Measurements from ENCODE around the gene DMD.
A peak's percentile ranks its signal among the peaks of the same experiment; 100 is the strongest.

Gene DMD

DNA sequence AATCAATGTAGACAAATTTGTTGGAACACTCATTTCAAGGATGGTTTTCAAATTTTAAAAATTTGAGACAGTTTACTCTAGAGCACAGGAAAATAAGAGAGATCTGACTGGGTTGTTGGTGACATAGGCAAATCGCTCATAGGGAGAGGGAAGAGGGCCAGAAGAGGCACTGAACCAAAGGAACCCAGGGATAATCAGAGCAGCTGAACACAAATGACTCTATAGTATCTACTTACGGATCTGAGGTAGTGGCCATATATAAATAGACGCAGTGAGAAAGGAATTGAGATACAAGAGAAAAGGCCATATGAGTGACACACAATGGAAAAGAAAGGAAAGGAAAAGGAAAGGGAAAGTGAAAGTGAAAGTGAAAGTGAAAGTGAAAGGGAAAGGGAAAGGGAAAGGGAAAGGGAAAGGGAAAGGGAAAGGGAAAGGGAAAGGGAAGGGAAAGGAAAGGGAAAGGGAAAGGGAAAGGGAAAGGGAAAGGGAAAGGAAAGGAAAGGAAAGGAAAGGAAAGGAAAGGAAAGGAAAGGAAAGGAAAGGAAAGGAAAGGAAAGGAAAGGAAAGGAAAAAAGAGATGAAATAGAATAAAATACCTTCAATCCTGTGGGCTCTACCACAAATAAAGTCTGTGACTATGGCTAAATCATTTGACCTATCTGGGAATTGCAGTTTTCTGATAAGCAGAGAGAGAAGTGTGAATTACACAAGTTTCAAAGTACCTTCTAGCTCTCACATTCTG lies 759.2 kb downstream of the DMD start:
- no peak overlapping the region for H3K4me3 ChIP-seq (ENCODE audit: control insufficient read depth in 1 of 7, extremely low read depth in 1 of 7, insufficient read depth in 4 of 7, low read depth in 2 of 7, low read length in 6 of 7)
- peaks cover 0 to 2% (median 0%) of the 10 kb centered on the region in 5 experiments for H3K27me3 ChIP-seq (replicated peaks in 2 of 5; ENCODE audit: control insufficient read depth in 4 of 5, insufficient read depth in 5 of 5, low read length in 4 of 5)
- CTCF ChIA-PET, result no interaction called here
- no peaks in the 10 kb centered on the region for H3K9me3 ChIP-seq (ENCODE audit: control extremely low read depth in 1 of 5, control insufficient read depth in 4 of 5, insufficient read depth in 2 of 5, low read depth in 1 of 5, low read length in 4 of 5)
- no peaks in the 10 kb centered on the region for H3K4me1 ChIP-seq (ENCODE audit: control extremely low read depth in 1 of 4, control insufficient read depth in 4 of 4, insufficient read depth in 4 of 4, low read length in 3 of 4)
- POLR2A ChIA-PET, result no interaction called here
- DNase-seq, result peak in 1 of 3 donors; percentile 2
- WGBS (ENCODE audit: insufficient coverage), result 91% methylated on average over 2 of the region's 3 CpGs
- no peaks in the 10 kb centered on the region for H3K36me3 ChIP-seq (ENCODE audit: control insufficient read depth in 4 of 4, insufficient read depth in 4 of 4, low read length in 3 of 4)
- no peak overlapping the region for H3K27ac ChIP-seq (ENCODE audit: insufficient read depth in 1 of 2, low read depth in 1 of 2, low read length in 2 of 2, poor library complexity in 1 of 2, severe bottlenecking in 2 of 2)

DNA sequence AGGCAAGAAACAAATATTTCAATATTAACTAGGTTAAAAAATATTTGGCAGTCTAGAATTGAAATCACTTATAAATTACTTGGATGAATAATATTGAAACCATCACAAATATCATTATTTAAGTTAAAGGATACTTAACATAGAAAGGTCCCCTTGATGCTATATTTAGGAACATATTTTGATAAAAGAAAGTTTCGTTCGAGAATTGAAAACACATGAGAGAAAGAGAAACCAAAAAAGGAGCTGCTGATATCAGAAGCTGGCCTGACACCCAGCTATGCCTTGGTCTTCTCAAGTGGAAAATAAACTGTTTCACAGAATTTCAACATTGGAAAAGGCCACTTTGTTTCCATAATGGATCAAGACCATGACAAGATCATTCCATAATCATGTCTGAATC lies 762.4 kb downstream of the DMD start:
- Histone ChIP-seq H3K4me1 (ENCODE audit: control extremely low read depth in 1 of 4, control insufficient read depth in 4 of 4, insufficient read depth in 4 of 4, low read length in 3 of 4) (peaks cover 0 to 7% (median 0%) of the 10 kb centered on the region in 4 experiments), H3K36me3 (ENCODE audit: control insufficient read depth in 4 of 4, insufficient read depth in 4 of 4, low read length in 3 of 4) (no peaks in the 10 kb centered on the region), H3K4me3 (ENCODE audit: control insufficient read depth in 1 of 7, extremely low read depth in 1 of 7, insufficient read depth in 4 of 7, low read depth in 2 of 7, low read length in 6 of 7) (peak overlapping the region in 1 of 7 experiments; percentile 43), H3K27me3 (replicated peaks in 2 of 5; ENCODE audit: control insufficient read depth in 4 of 5, insufficient read depth in 5 of 5, low read length in 4 of 5) (no peaks in the 10 kb centered on the region), H3K9me3 (ENCODE audit: control extremely low read depth in 1 of 5, control insufficient read depth in 4 of 5, insufficient read depth in 2 of 5, low read depth in 1 of 5, low read length in 4 of 5) (no peaks in the 10 kb centered on the region), H3K27ac (ENCODE audit: insufficient read depth in 1 of 2, low read depth in 1 of 2, low read length in 2 of 2, poor library complexity in 1 of 2, severe bottlenecking in 2 of 2) (peak overlapping the region in 1 of 2 experiments; percentile 32)
- ChIA-PET POLR2A (no interaction called here), CTCF (no interaction called here)
- DNase-seq, result peak in 2 of 3 donors; percentile 2 to 13
- WGBS (ENCODE audit: insufficient coverage), result 100% methylated on average over 2 of the region's 2 CpGs

DNA sequence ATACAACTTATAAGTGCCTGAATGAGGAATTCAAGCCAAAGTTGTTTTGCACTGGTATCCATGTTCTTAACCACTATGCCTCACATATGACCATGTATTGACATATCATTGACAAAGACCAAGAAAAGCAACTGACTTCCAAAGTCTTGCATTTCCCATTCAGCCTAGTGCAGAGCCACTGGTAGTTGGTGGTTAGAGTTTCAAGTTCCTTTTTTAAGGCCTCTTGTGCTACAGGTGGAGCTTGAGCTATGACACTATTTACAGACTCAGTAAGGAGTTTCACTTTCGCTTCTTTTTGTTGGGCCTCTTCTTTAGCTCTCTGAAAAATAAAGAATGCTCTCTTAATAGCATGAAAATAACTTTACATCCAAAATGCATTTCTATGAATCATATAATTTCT lies 763.0 kb downstream of the DMD start:
- WGBS (ENCODE audit: insufficient coverage), result no CpG with 5 or more reads among the region's 1 CpG
- DNase-seq, result peak; percentile 26 to 87 (median 76)
- CTCF ChIA-PET, result no interaction called here

DNA sequence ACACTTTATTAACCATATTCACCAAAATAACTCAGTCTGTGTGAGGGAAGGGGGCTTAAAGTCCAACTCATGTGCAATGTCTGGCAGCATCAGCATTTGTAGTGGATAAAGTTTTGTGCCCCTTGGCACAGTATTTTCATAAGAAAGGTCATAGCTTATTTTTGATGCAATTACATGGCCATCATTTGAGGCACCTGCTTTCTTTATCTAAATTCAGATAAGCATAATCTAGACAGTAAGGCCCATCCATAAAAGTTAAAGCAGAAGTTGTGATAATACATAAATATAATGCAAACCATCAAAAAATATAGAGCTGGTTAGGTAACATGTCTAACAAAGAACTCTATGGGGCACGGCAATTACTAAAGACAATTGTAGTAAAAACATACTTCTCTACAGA lies 763.7 kb downstream of the DMD start:
- CTCF ChIA-PET, result no interaction called here
- Histone ChIP-seq H3K4me1 (ENCODE audit: control extremely low read depth in 1 of 4, control insufficient read depth in 4 of 4, insufficient read depth in 4 of 4, low read length in 3 of 4) (peaks cover 0 to 7% (median 0%) of the 10 kb centered on the region in 4 experiments), H3K4me3 (ENCODE audit: control insufficient read depth in 1 of 7, extremely low read depth in 1 of 7, insufficient read depth in 4 of 7, low read depth in 2 of 7, low read length in 6 of 7) (no peak overlapping the region), H3K27ac (ENCODE audit: insufficient read depth in 1 of 2, low read depth in 1 of 2, low read length in 2 of 2, poor library complexity in 1 of 2, severe bottlenecking in 2 of 2) (no peak overlapping the region), H3K36me3 (ENCODE audit: control insufficient read depth in 4 of 4, insufficient read depth in 4 of 4, low read length in 3 of 4) (no peaks in the 10 kb centered on the region), H3K9me3 (ENCODE audit: control extremely low read depth in 1 of 5, control insufficient read depth in 4 of 5, insufficient read depth in 2 of 5, low read depth in 1 of 5, low read length in 4 of 5) (no peaks in the 10 kb centered on the region), H3K27me3 (replicated peaks in 2 of 5; ENCODE audit: control insufficient read depth in 4 of 5, insufficient read depth in 5 of 5, low read length in 4 of 5) (no peaks in the 10 kb centered on the region)
- DNase-seq, result no peak
- WGBS (ENCODE audit: insufficient coverage), result no CpG with 5 or more reads among the region's 1 CpG
- POLR2A ChIA-PET, result no interaction called here

More for the DNA sequence above, 763.0 kb downstream of the DMD start:
- Histone ChIP-seq H3K4me3 (ENCODE audit: control insufficient read depth in 1 of 7, extremely low read depth in 1 of 7, insufficient read depth in 4 of 7, low read depth in 2 of 7, low read length in 6 of 7) (no peak overlapping the region), H3K36me3 (ENCODE audit: control insufficient read depth in 4 of 4, insufficient read depth in 4 of 4, low read length in 3 of 4) (no peaks in the 10 kb centered on the region), H3K9me3 (ENCODE audit: control extremely low read depth in 1 of 5, control insufficient read depth in 4 of 5, insufficient read depth in 2 of 5, low read depth in 1 of 5, low read length in 4 of 5) (no peaks in the 10 kb centered on the region), H3K27me3 (replicated peaks in 2 of 5; ENCODE audit: control insufficient read depth in 4 of 5, insufficient read depth in 5 of 5, low read length in 4 of 5) (no peaks in the 10 kb centered on the region), H3K4me1 (ENCODE audit: control extremely low read depth in 1 of 4, control insufficient read depth in 4 of 4, insufficient read depth in 4 of 4, low read length in 3 of 4) (peaks cover 0 to 7% (median 0%) of the 10 kb centered on the region in 4 experiments), H3K27ac (ENCODE audit: insufficient read depth in 1 of 2, low read depth in 1 of 2, low read length in 2 of 2, poor library complexity in 1 of 2, severe bottlenecking in 2 of 2) (peak overlapping the region in 1 of 2 experiments; percentile 32)
- POLR2A ChIA-PET, result no interaction called here

DNA sequence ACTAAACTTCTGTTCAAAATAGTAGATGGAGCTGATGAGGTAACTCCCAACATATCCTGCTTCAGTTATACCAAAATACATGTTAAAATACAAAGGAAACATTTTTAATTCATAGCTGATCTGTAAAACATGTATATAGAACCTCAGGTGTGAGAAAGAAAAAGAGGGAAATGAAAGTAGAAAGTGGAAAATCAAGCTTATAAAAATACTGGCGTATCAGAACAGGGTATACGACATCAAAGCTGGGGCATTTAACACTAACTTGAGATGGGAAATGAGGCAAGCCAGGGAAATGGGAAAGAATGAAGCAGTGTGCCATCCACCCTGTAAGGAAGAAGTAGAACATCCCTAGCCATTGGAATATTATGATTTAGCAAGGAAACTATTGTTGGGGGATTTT lies 767.5 kb downstream of the DMD start:
- no peaks in the 10 kb centered on the region for H3K9me3 ChIP-seq (ENCODE audit: control extremely low read depth in 1 of 5, control insufficient read depth in 4 of 5, insufficient read depth in 2 of 5, low read depth in 1 of 5, low read length in 4 of 5)
- ChIA-PET CTCF (no interaction called here), POLR2A (no interaction called here)
- WGBS (ENCODE audit: insufficient coverage), result 100% methylated on average over 2 of the region's 2 CpGs
- no peaks in the 10 kb centered on the region for H3K27me3 ChIP-seq (replicated peaks in 2 of 5; ENCODE audit: control insufficient read depth in 4 of 5, insufficient read depth in 5 of 5, low read length in 4 of 5)
- H3K36me3 ChIP-seq (ENCODE audit: control insufficient read depth in 4 of 4, insufficient read depth in 4 of 4, low read length in 3 of 4), result no peaks in the 10 kb centered on the region
- H3K4me1 ChIP-seq (ENCODE audit: control extremely low read depth in 1 of 4, control insufficient read depth in 4 of 4, insufficient read depth in 4 of 4, low read length in 3 of 4), result peaks cover 0 to 7% (median 0%) of the 10 kb centered on the region in 4 experiments
- H3K4me3 ChIP-seq (ENCODE audit: control insufficient read depth in 1 of 7, extremely low read depth in 1 of 7, insufficient read depth in 4 of 7, low read depth in 2 of 7, low read length in 6 of 7), result no peak overlapping the region
- DNase-seq, result no peak
- no peak overlapping the region for H3K27ac ChIP-seq (ENCODE audit: insufficient read depth in 1 of 2, low read depth in 1 of 2, low read length in 2 of 2, poor library complexity in 1 of 2, severe bottlenecking in 2 of 2)

DNA sequence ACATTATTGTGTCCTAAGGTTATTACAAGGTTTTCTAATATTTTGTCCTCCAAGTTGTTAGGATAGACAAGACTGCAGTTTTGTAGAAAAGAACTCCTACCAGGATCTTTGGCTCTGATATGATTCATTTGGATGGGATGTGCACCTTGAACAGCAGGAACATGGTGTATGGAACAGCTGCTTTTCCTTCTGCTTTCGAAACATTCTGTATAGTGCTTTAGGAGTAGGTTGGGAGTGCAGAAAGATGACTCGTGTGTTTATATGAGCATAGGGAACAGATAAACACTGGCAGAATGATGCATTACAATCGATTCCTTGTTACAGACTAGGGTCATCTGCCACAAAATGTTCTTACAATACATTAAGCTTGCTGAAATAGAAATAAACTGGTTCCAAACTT lies 790.1 kb downstream of the DMD start:
- 33% methylated on average over 1 of the region's 3 CpGs for WGBS (ENCODE audit: insufficient coverage)
- no peak for DNase-seq
- Histone ChIP-seq H3K4me3 (ENCODE audit: control insufficient read depth in 1 of 7, extremely low read depth in 1 of 7, insufficient read depth in 4 of 7, low read depth in 2 of 7, low read length in 6 of 7) (no peak overlapping the region), H3K4me1 (ENCODE audit: control extremely low read depth in 1 of 4, control insufficient read depth in 4 of 4, insufficient read depth in 4 of 4, low read length in 3 of 4) (no peaks in the 10 kb centered on the region), H3K36me3 (ENCODE audit: control insufficient read depth in 4 of 4, insufficient read depth in 4 of 4, low read length in 3 of 4) (no peaks in the 10 kb centered on the region), H3K9me3 (ENCODE audit: control extremely low read depth in 1 of 5, control insufficient read depth in 4 of 5, insufficient read depth in 2 of 5, low read depth in 1 of 5, low read length in 4 of 5) (no peaks in the 10 kb centered on the region), H3K27ac (ENCODE audit: insufficient read depth in 1 of 2, low read depth in 1 of 2, low read length in 2 of 2, poor library complexity in 1 of 2, severe bottlenecking in 2 of 2) (no peak overlapping the region), H3K27me3 (replicated peaks in 2 of 5; ENCODE audit: control insufficient read depth in 4 of 5, insufficient read depth in 5 of 5, low read length in 4 of 5) (peaks cover 0 to 8% (median 0%) of the 10 kb centered on the region in 5 experiments)
- ChIA-PET CTCF (no interaction called here), POLR2A (no interaction called here)

DNA sequence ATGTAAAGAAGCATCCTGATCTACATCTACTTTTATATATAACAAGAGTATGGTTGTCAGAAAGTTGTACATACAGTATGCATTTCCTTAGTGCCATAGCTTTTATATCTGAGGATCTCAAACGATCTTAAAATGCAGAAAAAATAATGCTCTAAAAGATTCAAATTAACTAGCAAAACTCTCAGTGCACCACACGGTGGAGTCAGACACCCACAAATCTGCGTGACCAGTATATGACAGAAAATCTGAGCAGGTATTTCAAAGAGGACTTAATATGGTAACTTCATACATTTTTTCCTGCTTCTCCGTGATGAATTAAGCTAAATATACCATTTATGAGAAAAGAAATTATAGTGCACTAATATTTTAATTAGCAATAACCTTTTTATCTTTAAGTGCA lies 803.0 kb downstream of the DMD start:
- ChIA-PET POLR2A (no interaction called here), CTCF (no interaction called here)
- peak; percentile 9 to 48 (median 42) for DNase-seq
- Histone ChIP-seq H3K27ac (ENCODE audit: insufficient read depth in 1 of 2, low read depth in 1 of 2, low read length in 2 of 2, poor library complexity in 1 of 2, severe bottlenecking in 2 of 2) (no peak overlapping the region), H3K36me3 (ENCODE audit: control insufficient read depth in 4 of 4, insufficient read depth in 4 of 4, low read length in 3 of 4) (no peaks in the 10 kb centered on the region), H3K4me3 (ENCODE audit: control insufficient read depth in 1 of 7, extremely low read depth in 1 of 7, insufficient read depth in 4 of 7, low read depth in 2 of 7, low read length in 6 of 7) (no peak overlapping the region), H3K27me3 (replicated peaks in 2 of 5; ENCODE audit: control insufficient read depth in 4 of 5, insufficient read depth in 5 of 5, low read length in 4 of 5) (peaks cover 0 to 5% (median 0%) of the 10 kb centered on the region in 5 experiments), H3K4me1 (ENCODE audit: control extremely low read depth in 1 of 4, control insufficient read depth in 4 of 4, insufficient read depth in 4 of 4, low read length in 3 of 4) (no peaks in the 10 kb centered on the region), H3K9me3 (ENCODE audit: control extremely low read depth in 1 of 5, control insufficient read depth in 4 of 5, insufficient read depth in 2 of 5, low read depth in 1 of 5, low read length in 4 of 5) (no peaks in the 10 kb centered on the region)
- WGBS (ENCODE audit: insufficient coverage), result 18% methylated on average over 2 of the region's 4 CpGs
